CD8-positive, alpha-beta memory T cell (primary cell): Measurements from ENCODE around the gene GNAI2. TPM values are rescaled to one million over a fixed set of nuclear protein-coding genes. Genes with fewer than 3 reads are reported as not detected.
A peak's percentile ranks its signal among the peaks of the same experiment; 100 is the strongest.
"Not testable (repeated sequence)": the region's sequence is repeated elsewhere in the genome, so short reads cannot be mapped to it uniquely, and the experiment has no call there.

ENCODE experiments used
- CTCF ChIA-PET: fragments of 350-600 bp; sonication (Branson Sonifier 250); formaldehyde crosslinking; loops from one replicate; lab custom pipeline; 2021; ENCODE audit warnings: antibody characterized with exemption; lab: Charles Lee
- POLR2A ChIA-PET: fragments of 350-600 bp; sonication (Branson Sonifier 250); formaldehyde crosslinking; loops from one replicate; lab custom pipeline; 2021; ENCODE audit warnings: antibody characterized with exemption; lab: Charles Lee
- DNase-seq, 5 donors: peaks; one replicate each; pipeline versions ENCODE4 v3.0.0 to v3.0.0-alpha.2; 2020 to 2022; ENCODE audit warnings: mixed read lengths in 1 of 5
- H3K27ac ChIP-seq: one replicate; pipeline ENCODE4 v1.7.0; 2013; ENCODE audit warnings: low read depth, mild to moderate bottlenecking, low read length, moderate library complexity
- H3K27me3 ChIP-seq: 2 replicates; pipeline ENCODE4 v1.7.0; 2013; ENCODE audit warnings: low read length, mild to moderate bottlenecking; ENCODE audit not compliant: insufficient read depth, poor library complexity, severe bottlenecking
- H3K36me3 ChIP-seq: 2 replicates; pipeline ENCODE4 v1.7.0; 2013; ENCODE audit warnings: mild to moderate bottlenecking, low read length, moderate library complexity; ENCODE audit not compliant: insufficient read depth
- H3K4me1 ChIP-seq: 2 replicates; pipeline ENCODE4 v1.7.0; 2013; ENCODE audit warnings: mild to moderate bottlenecking, low read length, moderate library complexity; ENCODE audit not compliant: insufficient read depth
- H3K4me3 ChIP-seq: 2 replicates; pipeline ENCODE4 v1.7.0; 2013; ENCODE audit warnings: mild to moderate bottlenecking, low read length
- H3K9me3 ChIP-seq: 2 replicates; pipeline ENCODE4 v1.7.0; 2013; ENCODE audit warnings: mild to moderate bottlenecking, low read length
- H3K27ac Mint-ChIP-seq, 8 donors: one replicate each; pipeline ENCODE4 v1.8.0; 2020 to 2021; ENCODE audit warnings: mixed read lengths in 8 of 8, mild to moderate bottlenecking in 6 of 8, inconsistent platforms in 3 of 8, moderate library complexity in 3 of 8
- H3K27me3 Mint-ChIP-seq, 2 donors: one replicate each; pipeline ENCODE4 v1.8.0; 2020 to 2021; ENCODE audit warnings: mixed read lengths in 2 of 2, mild to moderate bottlenecking in 1 of 2, moderate library complexity in 1 of 2
- H3K36me3 Mint-ChIP-seq, 3 donors: one replicate each; pipeline ENCODE4 v1.8.0; 2020 to 2021; ENCODE audit warnings: mixed read lengths in 3 of 3, inconsistent platforms in 1 of 3, mild to moderate bottlenecking in 1 of 3
- H3K4me1 Mint-ChIP-seq, 3 donors: one replicate each; pipeline ENCODE4 v1.8.0; 2020 to 2021; ENCODE audit warnings: mixed read lengths in 3 of 3, inconsistent platforms in 1 of 3, mild to moderate bottlenecking in 1 of 3
- H3K4me3 Mint-ChIP-seq, 7 donors: one replicate each; pipeline ENCODE4 v1.8.0; 2020 to 2021; ENCODE audit warnings: mixed read lengths in 7 of 7, mild to moderate bottlenecking in 6 of 7, moderate library complexity in 4 of 7, inconsistent platforms in 2 of 7
- H3K9me3 Mint-ChIP-seq, 5 donors: one replicate each; pipeline ENCODE4 v1.8.0; 2020 to 2022; ENCODE audit warnings: mixed read lengths in 5 of 5, mild to moderate bottlenecking in 3 of 5, moderate library complexity in 2 of 5, inconsistent platforms in 1 of 5
- polyA plus RNA-seq: library from polyadenylated mRNA; unstranded; fragments of 300-500 nt; fragmentation: Illumina TruSeq; gene quantifications from one replicate; pipeline ENCODE4 v1.2.3, GENCODE V29; 2021
- total RNA-seq, 2 experiments: library from RNA; stranded (reverse); gene quantifications; one replicate each; pipeline ENCODE4 v1.2.3, GENCODE V29; 2021

Gene GNAI2
- total and polyA plus RNA-seq, 3 experiments from 2014 or later, result 259 to 665 (median 265) TPM

DNA sequence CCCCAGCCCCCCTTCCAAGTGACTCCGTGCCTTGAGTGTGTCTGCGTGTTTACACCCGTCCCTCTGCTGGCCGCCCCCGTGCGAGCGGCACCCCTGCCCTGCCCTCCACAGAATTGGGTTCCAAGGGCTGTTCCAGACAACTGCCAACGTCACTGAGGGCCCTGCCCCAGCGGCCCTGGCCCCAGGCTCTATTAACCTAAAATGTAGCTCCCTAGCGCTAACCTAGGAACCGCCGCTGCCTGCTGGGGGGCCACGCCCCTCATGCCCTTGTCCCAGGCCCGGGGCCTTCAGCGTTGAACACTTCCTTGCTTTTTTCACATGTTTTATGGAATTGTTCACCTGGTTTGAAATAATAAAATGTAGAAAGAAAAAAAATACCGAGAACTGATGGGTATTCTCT is 23.0 kb downstream of the GNAI2 start:
- H3K27ac Mint-ChIP-seq, result peak overlapping the region in 3 of 8 donors; percentile 6 to 36 (median 12)
- H3K4me3 ChIP-seq, result no peak overlapping the region
- H3K36me3 ChIP-seq, result peaks cover 29% of the 10 kb centered on the region
- H3K9me3 ChIP-seq, result no peaks in the 10 kb centered on the region
- H3K27ac ChIP-seq, result no peak overlapping the region
- ChIA-PET POLR2A (interaction anchor here (0.6 to 2.4 kb wide), 5 partner anchors 12 to 91 kb away, joined by 3 to 13 read pairs (median 11); partner anchors contain the start of genes GNAI2 and NPRL2), CTCF (interaction anchor here (0.8 to 8.3 kb wide), 17 partner anchors 9 to 68 kb away, joined by 3 to 101 read pairs (median 4); partner anchors contain the start of gene IFRD2)
- H3K27me3 Mint-ChIP-seq, result peaks cover 0 to 2% of the 10 kb centered on the region in 2 donors
- no peak overlapping the region for H3K4me3 Mint-ChIP-seq
- H3K27me3 ChIP-seq, result no peaks in the 10 kb centered on the region
- H3K9me3 Mint-ChIP-seq, result no peaks in the 10 kb centered on the region
- peaks cover 3 to 51% (median 4%) of the 10 kb centered on the region in 3 donors for H3K36me3 Mint-ChIP-seq
- H3K4me1 ChIP-seq, result peaks cover 5% of the 10 kb centered on the region
- no peak for DNase-seq
- peaks cover 0 to 13% (median 8%) of the 10 kb centered on the region in 3 donors for H3K4me1 Mint-ChIP-seq

DNA sequence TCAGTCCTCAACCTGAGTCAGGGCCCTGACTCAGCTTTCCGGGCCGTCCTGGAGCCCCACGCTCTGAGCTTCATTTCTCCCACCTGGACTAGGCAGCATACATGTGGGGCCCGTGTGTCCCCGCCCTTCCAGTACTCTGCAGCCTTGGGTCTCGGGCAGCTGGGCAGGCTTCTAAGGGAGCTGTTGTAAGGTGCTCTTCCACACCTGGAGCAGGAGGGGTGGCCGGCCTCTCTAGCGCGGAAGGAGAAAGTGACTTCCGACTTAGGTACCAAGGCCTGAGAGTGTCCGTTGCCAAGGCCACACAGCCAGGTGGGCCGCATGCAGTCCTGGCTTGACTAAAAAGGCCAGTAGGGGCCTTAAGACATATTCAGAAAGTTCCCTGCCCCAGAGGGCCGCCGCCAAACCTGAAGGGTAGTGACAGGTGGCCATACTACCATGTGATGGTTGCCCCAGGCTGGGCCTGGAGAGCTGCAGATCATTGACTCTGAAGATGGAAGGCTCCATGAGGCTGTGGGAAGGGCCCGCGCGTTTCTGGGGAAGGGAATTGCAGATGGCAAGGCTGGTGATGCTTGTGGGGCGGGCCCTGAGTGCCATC is 23.5 kb downstream of the GNAI2 start:
- Mint-ChIP-seq H3K36me3 (peaks cover 3 to 45% (median 4%) of the 10 kb centered on the region in 3 donors), H3K27ac (peak overlapping the region; percentile 33 to 98 (median 60)), H3K9me3 (no peaks in the 10 kb centered on the region), H3K4me1 (peaks cover 0 to 13% (median 8%) of the 10 kb centered on the region in 3 donors), H3K27me3 (no peaks in the 10 kb centered on the region), H3K4me3 (peak overlapping the region in 6 of 7 donors; percentile 50 to 82 (median 70))
- peaks cover 24% of the 10 kb centered on the region for H3K36me3 ChIP-seq
- H3K4me3 ChIP-seq, result no peak overlapping the region
- ChIA-PET CTCF (interaction anchor here (0.8 to 8.3 kb wide), 27 partner anchors 8 to 139 kb away, joined by 3 to 101 read pairs (median 4); partner anchors contain the start of genes GNAI2, GNAT1 and IFRD2), POLR2A (interaction anchor here (1.9 to 2.4 kb wide), 2 partner anchors 13 to 24 kb away, joined by 11 to 13 read pairs; partner anchors contain the start of gene GNAI2)
- DNase-seq, result no peak
- H3K4me1 ChIP-seq, result peaks cover 5% of the 10 kb centered on the region
- no peak overlapping the region for H3K27ac ChIP-seq
- no peaks in the 10 kb centered on the region for H3K9me3 ChIP-seq
- H3K27me3 ChIP-seq, result no peaks in the 10 kb centered on the region

DNA sequence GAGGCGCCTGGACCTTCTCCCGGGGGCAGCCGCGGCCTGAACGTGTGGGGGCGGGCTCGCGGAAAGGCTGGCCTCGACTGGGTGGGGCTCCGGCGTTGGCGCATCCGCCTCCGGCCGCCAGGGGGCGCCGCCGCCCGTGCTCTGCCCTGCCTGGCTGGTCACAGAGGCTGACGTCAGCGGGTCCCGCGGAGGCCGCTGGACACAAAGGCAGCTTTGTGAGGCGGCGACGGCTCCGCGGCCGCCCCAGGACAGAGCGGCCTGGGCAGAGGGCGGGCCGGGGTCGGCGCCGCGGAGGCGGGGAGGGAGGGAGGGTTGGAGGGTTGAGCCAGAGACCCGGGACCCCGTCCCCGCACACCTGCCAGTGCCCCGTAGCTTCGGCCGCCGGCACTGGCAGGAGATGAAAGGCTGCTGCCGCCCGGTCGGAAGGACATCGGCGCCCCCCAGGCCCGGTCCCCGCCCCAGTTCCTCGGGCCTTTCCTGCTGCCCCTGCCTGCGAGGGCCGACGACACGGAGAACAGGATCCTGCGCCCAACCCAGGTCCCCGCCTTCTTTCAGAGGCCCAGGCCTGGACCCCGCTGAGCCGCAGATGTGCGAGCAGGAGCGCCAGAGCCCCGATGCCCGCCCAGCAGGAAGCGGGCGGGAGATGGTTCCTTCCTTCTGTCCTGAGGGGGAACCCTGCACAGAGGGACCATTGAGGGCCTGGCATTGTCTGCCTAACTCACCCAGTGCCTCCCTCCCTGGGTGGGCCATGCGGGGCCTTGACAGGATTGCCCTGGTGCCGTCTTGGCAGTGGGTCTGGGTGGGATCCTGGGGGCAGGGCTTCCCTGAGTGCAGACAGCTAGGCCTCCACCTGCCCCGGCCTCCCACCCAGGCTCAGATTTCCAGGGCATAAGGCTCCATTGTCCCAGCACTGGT is 24.3 kb downstream of the GNAI2 start:
- no peaks in the 10 kb centered on the region for H3K27me3 Mint-ChIP-seq
- peaks cover 20% of the 10 kb centered on the region for H3K36me3 ChIP-seq
- no peaks in the 10 kb centered on the region for H3K9me3 Mint-ChIP-seq
- no peaks in the 10 kb centered on the region for H3K9me3 ChIP-seq
- peaks cover 3 to 38% (median 4%) of the 10 kb centered on the region in 3 donors for H3K36me3 Mint-ChIP-seq
- peak overlapping the region in 6 of 7 donors; percentile 50 to 86 (median 70) for H3K4me3 Mint-ChIP-seq
- ChIA-PET POLR2A (interaction anchor here (1.9 to 2.4 kb wide), 2 partner anchors 14 to 25 kb away, joined by 11 to 13 read pairs; partner anchors contain the start of gene GNAI2), CTCF (interaction anchor here (0.5 to 8.3 kb wide), 29 partner anchors 8 to 1661 kb away, joined by 3 to 101 read pairs (median 4); partner anchors contain the start of genes GNAI2, GNAT1, HYAL3 and IFRD2)
- peaks cover 5% of the 10 kb centered on the region for H3K4me1 ChIP-seq
- peak; percentile 77 to 88 (median 80) for DNase-seq
- no peaks in the 10 kb centered on the region for H3K27me3 ChIP-seq
- peak overlapping the region; percentile 47 for H3K27ac ChIP-seq
- H3K4me3 ChIP-seq, result peak overlapping the region; percentile 22
- peaks cover 0 to 13% (median 8%) of the 10 kb centered on the region in 3 donors for H3K4me1 Mint-ChIP-seq
- H3K27ac Mint-ChIP-seq, result peak overlapping the region in 7 of 8 donors; percentile 3 to 98 (median 59)

DNA sequence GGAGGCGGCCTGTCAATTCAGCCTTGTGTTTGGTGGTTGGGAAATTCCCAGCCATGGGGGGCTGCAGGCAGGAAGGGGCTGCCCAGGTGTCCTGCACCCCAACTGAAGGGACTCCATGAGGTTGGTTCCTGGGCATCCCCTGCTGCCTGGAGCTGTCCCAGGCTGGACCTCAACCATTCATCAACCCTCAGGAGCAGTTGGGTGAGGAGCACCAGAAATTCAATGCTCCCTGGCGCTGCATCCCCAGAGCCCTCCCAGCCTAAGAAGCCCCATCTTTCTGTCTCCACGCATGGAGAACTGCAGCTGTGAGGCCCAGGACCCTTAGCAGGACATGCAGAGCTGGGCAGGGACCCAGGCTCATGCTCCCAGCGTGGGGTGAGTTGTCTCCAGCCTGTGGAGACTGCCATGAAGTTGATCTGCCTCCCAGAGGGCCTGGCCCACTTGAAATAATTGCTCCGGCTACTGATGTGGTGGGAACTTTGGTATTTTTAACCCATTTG is 25.0 kb downstream of the GNAI2 start:
- H3K4me3 Mint-ChIP-seq, result peak overlapping the region in 2 of 7 donors; percentile 27 to 86
- Histone ChIP-seq H3K36me3 (peaks cover 20% of the 10 kb centered on the region), H3K9me3 (no peaks in the 10 kb centered on the region), H3K27ac (peak overlapping the region; percentile 47), H3K4me3 (no peak overlapping the region), H3K27me3 (no peaks in the 10 kb centered on the region), H3K4me1 (peaks cover 5% of the 10 kb centered on the region)
- H3K4me1 Mint-ChIP-seq, result peaks cover 0 to 13% (median 8%) of the 10 kb centered on the region in 3 donors
- no peak for DNase-seq
- H3K36me3 Mint-ChIP-seq, result peaks cover 3 to 34% (median 4%) of the 10 kb centered on the region in 3 donors
- ChIA-PET POLR2A (no interaction called here), CTCF (interaction anchor here (1.0 to 8.3 kb wide), 13 partner anchors 10 to 129 kb away, joined by 3 to 101 read pairs (median 4); partner anchors contain the start of genes GNAI2, GNAT1, HYAL3 and NAA80)
- no peaks in the 10 kb centered on the region for H3K9me3 Mint-ChIP-seq
- no peaks in the 10 kb centered on the region for H3K27me3 Mint-ChIP-seq
- H3K27ac Mint-ChIP-seq, result peak overlapping the region in 2 of 8 donors; percentile 68 to 90

DNA sequence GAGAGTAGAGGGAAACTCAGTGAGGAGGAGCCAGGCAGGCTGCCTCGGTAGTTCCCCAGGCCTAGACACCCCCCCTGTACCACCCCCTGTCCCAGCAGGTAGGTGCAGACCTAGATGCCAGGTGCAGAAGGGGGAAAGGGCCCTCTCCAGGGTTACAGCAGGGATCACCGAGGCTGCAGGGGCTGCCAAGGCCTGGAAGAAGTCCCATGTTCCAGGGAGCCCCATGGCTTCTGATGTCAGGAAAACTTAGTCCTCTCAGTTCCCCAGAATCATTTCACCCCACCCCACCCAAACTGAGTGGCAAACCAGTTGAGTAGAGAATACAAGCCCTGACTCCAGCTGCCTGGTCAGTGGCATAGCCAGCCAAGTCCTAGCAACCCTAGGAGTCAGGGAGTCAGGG is 25.5 kb downstream of the GNAI2 start:
- no peak overlapping the region for H3K4me3 ChIP-seq
- CTCF ChIA-PET, result interaction anchor here (1.0 to 8.3 kb wide), 7 partner anchors 13 to 70 kb away, joined by 4 to 101 read pairs (median 5); partner anchors contain the start of genes GNAT1, HYAL3 and NAA80
- peaks cover 5% of the 10 kb centered on the region for H3K4me1 ChIP-seq
- H3K27me3 ChIP-seq, result no peaks in the 10 kb centered on the region
- peaks cover 0 to 13% (median 8%) of the 10 kb centered on the region in 3 donors for H3K4me1 Mint-ChIP-seq
- no peak for DNase-seq
- peaks cover 15% of the 10 kb centered on the region for H3K36me3 ChIP-seq
- peak overlapping the region; percentile 47 for H3K27ac ChIP-seq
- H3K9me3 ChIP-seq, result no peaks in the 10 kb centered on the region
- peak overlapping the region in 2 of 7 donors; percentile 23 to 27 for H3K4me3 Mint-ChIP-seq
- H3K36me3 Mint-ChIP-seq, result peaks cover 3 to 29% (median 4%) of the 10 kb centered on the region in 3 donors
- peak overlapping the region in 2 of 8 donors; percentile 68 to 90 for H3K27ac Mint-ChIP-seq
- no peaks in the 10 kb centered on the region for H3K9me3 Mint-ChIP-seq
- POLR2A ChIA-PET, result no interaction called here
- H3K27me3 Mint-ChIP-seq, result no peaks in the 10 kb centered on the region

DNA sequence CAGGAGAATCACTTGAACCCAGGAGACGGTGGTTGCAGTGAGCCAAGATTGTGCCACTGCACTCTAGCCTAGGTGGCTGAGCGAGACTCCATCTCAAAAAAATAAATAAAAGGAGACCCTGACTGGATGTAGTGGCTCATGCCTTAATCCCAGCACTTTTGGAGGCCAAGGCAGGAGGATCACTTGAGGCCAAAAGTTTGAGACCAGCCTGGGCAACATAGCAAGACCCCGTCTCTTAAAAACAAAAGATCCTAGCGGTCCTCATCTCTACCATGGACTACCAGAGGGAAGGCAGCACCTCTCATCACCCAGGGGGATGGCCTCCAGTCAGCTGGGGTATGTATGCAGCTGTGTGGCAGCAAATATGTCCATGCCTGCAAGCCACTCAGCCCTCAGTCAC is 26.2 kb downstream of the GNAI2 start:
- H3K36me3 ChIP-seq, H3K27ac ChIP-seq, H3K4me3 ChIP-seq, H3K27me3 Mint-ChIP-seq, POLR2A ChIA-PET, H3K9me3 Mint-ChIP-seq, H3K4me3 Mint-ChIP-seq, H3K9me3 ChIP-seq, H3K4me1 ChIP-seq, DNase-seq, H3K27me3 ChIP-seq: not testable (repeated sequence)
- peaks cover 0 to 12% (median 7%) of the 10 kb centered on the region in 3 donors for H3K4me1 Mint-ChIP-seq
- CTCF ChIA-PET, result interaction anchor here (1.4 to 8.3 kb wide), 4 partner anchors 14 to 67 kb away, joined by 4 to 101 read pairs (median 20); no protein-coding TSS in a partner anchor
- H3K27ac Mint-ChIP-seq, result peak overlapping the region in 1 of 8 donors; percentile 60
- peaks cover 3 to 22% (median 3%) of the 10 kb centered on the region in 3 donors for H3K36me3 Mint-ChIP-seq

DNA sequence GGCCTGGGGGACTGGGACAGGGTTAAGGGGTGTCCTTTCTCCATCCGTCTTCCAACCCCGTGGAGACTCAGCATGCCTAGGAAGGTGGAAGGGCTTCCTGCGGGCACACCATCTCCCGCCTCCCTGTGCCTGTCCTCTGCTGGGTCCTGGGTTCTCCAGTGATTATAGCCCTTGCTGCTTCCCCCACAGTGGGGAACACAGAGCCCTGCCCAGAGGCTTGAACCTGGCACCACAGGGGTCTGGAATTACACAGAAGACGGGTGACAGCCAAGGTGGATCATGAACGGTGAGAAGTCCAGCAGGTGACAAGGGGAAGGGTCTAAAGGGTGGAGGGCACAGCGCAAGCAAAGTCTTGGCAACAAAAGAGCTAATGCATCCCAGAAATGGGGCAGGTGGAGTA is 26.8 kb downstream of the GNAI2 start:
- H3K27ac ChIP-seq, result no peak overlapping the region
- H3K4me3 ChIP-seq, result no peak overlapping the region
- peaks cover 0 to 16% (median 0%) of the 10 kb centered on the region in 3 donors for H3K36me3 Mint-ChIP-seq
- H3K36me3 ChIP-seq, result peaks cover 5% of the 10 kb centered on the region
- H3K4me1 ChIP-seq, result peaks cover 5% of the 10 kb centered on the region
- CTCF ChIA-PET, result interaction anchor here (0.6 to 2.3 kb wide), 5 partner anchors 16 to 68 kb away, joined by 4 to 9 read pairs (median 6); no protein-coding TSS in a partner anchor
- peaks cover 0 to 9% (median 5%) of the 10 kb centered on the region in 3 donors for H3K4me1 Mint-ChIP-seq
- POLR2A ChIA-PET, result no interaction called here
- no peaks in the 10 kb centered on the region for H3K9me3 Mint-ChIP-seq
- no peaks in the 10 kb centered on the region for H3K27me3 ChIP-seq
- DNase-seq, result no peak
- no peak overlapping the region for H3K4me3 Mint-ChIP-seq
- no peaks in the 10 kb centered on the region for H3K9me3 ChIP-seq
- H3K27me3 Mint-ChIP-seq, result no peaks in the 10 kb centered on the region
- H3K27ac Mint-ChIP-seq, result peak overlapping the region in 1 of 8 donors; percentile 93
